Stomach (tissue), 9 donors: ENCODE measurements around the gene ZNF133. TPM values are rescaled to one million over a fixed set of nuclear protein-coding genes. Genes with fewer than 3 reads are reported as not detected.

Experiments used
- DNase-seq, 2 donors: peaks; one replicate each; pipeline versions ENCODE4 v3.0.0 to v3.0.0-alpha.2; 2013 to 2019
- H3K27ac ChIP-seq, 5 donors: fragments of 200-600 bp in 4 of 5; sonication (generic) in 4 of 5; one replicate each; pipeline ENCODE4 v1.5.1; 2013 to 2019; ENCODE audit warnings: mild to moderate bottlenecking in 1 of 5, moderate library complexity in 1 of 5
- H3K27me3 ChIP-seq, 3 donors: fragments of 200-600 bp; sonication (generic); one replicate each; pipeline ENCODE4 v1.5.1; 2017 to 2019; ENCODE audit warnings: mixed run types in 1 of 3
- H3K36me3 ChIP-seq, 4 donors: fragments of 200-600 bp; sonication (generic); 1 replicate in 3 of 4; 2 replicates in 1 of 4; pipeline ENCODE4 v1.5.1; 2016 to 2019
- H3K4me1 ChIP-seq, 4 donors: fragments of 200-600 bp; sonication (generic); one replicate each; pipeline ENCODE4 v1.5.1; 2016 to 2019
- H3K4me3 ChIP-seq, 4 donors: fragments of 200-600 bp; sonication (generic) in 3 of 4; one replicate each; pipeline ENCODE4 v1.5.1; 2016 to 2019; ENCODE audit warnings: mild to moderate bottlenecking in 1 of 4
- H3K9me3 ChIP-seq, 4 donors: fragments of 200-600 bp; sonication (generic); one replicate each; pipeline ENCODE4 v1.5.1; 2016 to 2019
- EP300 ChIP-seq: sonication (generic); formaldehyde crosslinking; IDR thresholded peaks from one replicate; pipeline ENCODE4 v1.6.1; 2017; ENCODE audit warnings: antibody characterized with exemption
- POLR2A ChIP-seq, 4 donors: fragments of 450-650 bp; IDR thresholded peaks; one replicate each; pipeline ENCODE4 v1.6.1; 2016; ENCODE audit warnings: antibody characterized with exemption in 4 of 4, control low read depth in 2 of 4, mild to moderate bottlenecking in 1 of 4, moderate library complexity in 1 of 4
- POLR2AphosphoS5 ChIP-seq, 3 donors: sonication (generic); formaldehyde crosslinking; IDR thresholded peaks; one replicate each; pipeline ENCODE4 v1.6.1; 2016; ENCODE audit warnings: antibody characterized with exemption in 3 of 3
- WGBS, 5 donors: extraction: QIAGEN DNeasy Blood & Tissue Kit in 3 of 5; methylation state at CpG; one replicate each; pipeline versions ENCODE4 v1.1.5 to v1.1.7; 2013 to 2018; 5-methylcytosine and 5-hydroxymethylcytosine counted together
- intact Hi-C: fragments of 100-400 bp; cut with DNase I; formaldehyde crosslinking; loops from one replicate; pipeline ENCODE4 v1.15.1; 2023; ENCODE audit warnings: low total_unique reads
- polyA plus RNA-seq, 3 donors: library from polyadenylated mRNA; stranded (reverse); fragments of 200-250 nt; gene quantifications; one replicate each; pipeline ENCODE4 v1.2.3, GENCODE V29; 2013
- total RNA-seq, 5 donors: library from RNA; depleted of rRNA; stranded (reverse); fragments of >200 nt; gene quantifications; one replicate each; pipeline versions ENCODE4 v1.1.0 to v1.2.3, GENCODE V29; 2014 to 2016
- TF ChIP-seq, protein P1 (sequence below), 7 experiments: fragments of 450-650 bp in 4 of 7; fragments of 200-600 bp in 3 of 7; sonication (generic) in 3 of 7; IDR thresholded peaks; one replicate each; pipeline ENCODE4 v1.5.1; 2016 to 2019; ENCODE audit warnings: antibody characterized with exemption in 7 of 7, control low read depth in 2 of 7, mild to moderate bottlenecking in 1 of 7
- donor health status: healthy with polysubstance abuse.
- donor health status: Bipolar disorder and iron deficiency.
- donor health status: healthy.

ZNF133 gene
- total and polyA plus RNA-seq, 8 donors, result 3.5 to 48.2 (median 13.9) TPM

DNA sequence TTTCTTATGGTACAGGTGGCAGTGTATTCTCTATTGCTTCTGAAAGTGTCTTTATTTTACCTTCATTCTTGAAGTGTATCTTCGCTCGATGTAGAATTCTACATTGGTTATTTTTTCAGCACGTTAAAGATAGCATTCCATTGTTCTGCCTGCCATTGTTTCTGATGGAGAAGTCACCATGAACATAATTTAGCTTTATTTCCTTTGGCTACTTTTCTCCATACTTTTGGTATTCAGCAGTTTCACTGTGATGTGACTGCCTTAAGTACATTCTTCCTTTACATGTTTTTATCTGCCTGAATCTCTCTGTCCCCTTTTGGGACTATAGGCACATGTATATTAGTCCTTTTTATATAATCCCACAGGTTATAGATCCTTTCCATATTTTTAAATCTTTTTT is 19.0 kb downstream of the ZNF133 start:
- H3K27me3 ChIP-seq, result no peaks in the 10 kb centered on the region
- H3K9me3 ChIP-seq, result no peaks in the 10 kb centered on the region
- H3K4me1 ChIP-seq, result peaks cover 0 to 6% (median 0%) of the 10 kb centered on the region in 4 donors
- peaks cover 4 to 53% (median 44%) of the 10 kb centered on the region in 4 donors for H3K36me3 ChIP-seq
- H3K27ac ChIP-seq, result no peak overlapping the region
- intact Hi-C loops, result no loop called here
- TF ChIP-seq, protein P1, sequence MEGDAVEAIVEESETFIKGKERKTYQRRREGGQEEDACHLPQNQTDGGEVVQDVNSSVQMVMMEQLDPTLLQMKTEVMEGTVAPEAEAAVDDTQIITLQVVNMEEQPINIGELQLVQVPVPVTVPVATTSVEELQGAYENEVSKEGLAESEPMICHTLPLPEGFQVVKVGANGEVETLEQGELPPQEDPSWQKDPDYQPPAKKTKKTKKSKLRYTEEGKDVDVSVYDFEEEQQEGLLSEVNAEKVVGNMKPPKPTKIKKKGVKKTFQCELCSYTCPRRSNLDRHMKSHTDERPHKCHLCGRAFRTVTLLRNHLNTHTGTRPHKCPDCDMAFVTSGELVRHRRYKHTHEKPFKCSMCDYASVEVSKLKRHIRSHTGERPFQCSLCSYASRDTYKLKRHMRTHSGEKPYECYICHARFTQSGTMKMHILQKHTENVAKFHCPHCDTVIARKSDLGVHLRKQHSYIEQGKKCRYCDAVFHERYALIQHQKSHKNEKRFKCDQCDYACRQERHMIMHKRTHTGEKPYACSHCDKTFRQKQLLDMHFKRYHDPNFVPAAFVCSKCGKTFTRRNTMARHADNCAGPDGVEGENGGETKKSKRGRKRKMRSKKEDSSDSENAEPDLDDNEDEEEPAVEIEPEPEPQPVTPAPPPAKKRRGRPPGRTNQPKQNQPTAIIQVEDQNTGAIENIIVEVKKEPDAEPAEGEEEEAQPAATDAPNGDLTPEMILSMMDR (IDR thresholded peaks at IDR 0.05), result no peak
- no peak for TF ChIP-seq POLR2A (IDR thresholded peaks at IDR 0.05)
- TF ChIP-seq POLR2AphosphoS5 (IDR thresholded peaks at IDR 0.05), result no peak
- TF ChIP-seq EP300, result no peak
- no peak for DNase-seq
- WGBS, 5 donors, result 81 to 93% (median 89%) methylated on average over 3 of the region's 3 CpGs
- H3K4me3 ChIP-seq, result no peak overlapping the region

DNA sequence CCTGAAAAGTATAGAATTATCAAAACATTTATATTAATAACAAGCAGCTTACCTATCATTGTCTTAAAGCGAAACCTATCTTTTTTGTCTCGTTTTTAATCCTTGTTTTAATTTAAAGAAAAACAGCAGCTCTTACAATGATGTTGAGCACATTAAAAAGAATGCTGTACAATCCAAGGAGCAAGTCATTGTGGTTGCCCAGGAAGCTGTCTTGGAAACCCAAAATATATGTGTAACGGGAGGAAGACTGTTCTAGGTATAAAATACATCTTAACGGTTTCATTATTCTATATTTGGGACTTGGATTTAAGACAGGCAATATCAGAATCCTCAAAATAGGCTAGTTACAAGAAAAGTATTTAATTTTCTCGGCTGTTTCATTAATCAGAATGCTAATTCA is 21.7 kb downstream of the ZNF133 start:
- intact Hi-C loops, result no loop called here
- Histone ChIP-seq H3K36me3 (peaks cover 5 to 70% (median 51%) of the 10 kb centered on the region in 4 donors), H3K9me3 (no peaks in the 10 kb centered on the region), H3K27me3 (no peaks in the 10 kb centered on the region), H3K4me1 (peaks cover 0 to 7% (median 0%) of the 10 kb centered on the region in 4 donors), H3K27ac (no peak overlapping the region), H3K4me3 (no peak overlapping the region)
- no peak for DNase-seq
- WGBS, 5 donors, result 72 to 93% (median 81%) methylated on average over 5 of the region's 5 CpGs
- no peak for TF ChIP-seq POLR2A (IDR thresholded peaks at IDR 0.05)
- TF ChIP-seq POLR2AphosphoS5 (IDR thresholded peaks at IDR 0.05), result no peak
- TF ChIP-seq EP300, result no peak
- TF ChIP-seq, protein P1 (IDR thresholded peaks at IDR 0.05), result no peak

DNA sequence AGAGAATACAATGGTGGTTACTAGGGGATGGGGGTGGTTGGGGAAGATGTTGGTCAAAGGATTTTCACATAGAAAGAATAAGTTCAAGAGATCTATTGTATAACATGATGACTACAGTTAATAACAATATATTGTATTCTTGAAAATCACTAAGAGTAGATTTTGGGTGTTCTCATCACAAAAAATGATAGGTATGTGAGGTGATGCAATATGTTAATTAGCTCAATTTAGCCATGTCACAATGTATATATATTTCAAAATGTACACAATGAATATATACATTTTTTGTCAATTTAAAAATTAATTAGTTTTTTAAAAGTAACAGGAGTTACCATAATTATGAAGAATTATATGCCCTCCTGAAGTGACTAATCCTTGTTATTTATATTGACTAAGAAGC is 22.3 kb downstream of the ZNF133 start:
- TF ChIP-seq POLR2A (IDR thresholded peaks at IDR 0.05) (no peak), EP300 (no peak), POLR2AphosphoS5 (IDR thresholded peaks at IDR 0.05) (no peak)
- TF ChIP-seq, protein P1 (IDR thresholded peaks at IDR 0.05), result no peak
- DNase-seq, result no peak
- no peak overlapping the region for H3K4me3 ChIP-seq
- intact Hi-C loops, result no loop called here
- H3K27me3 ChIP-seq, result no peaks in the 10 kb centered on the region
- no peak overlapping the region for H3K27ac ChIP-seq
- peaks cover 10 to 70% (median 51%) of the 10 kb centered on the region in 4 donors for H3K36me3 ChIP-seq
- no peaks in the 10 kb centered on the region for H3K9me3 ChIP-seq
- H3K4me1 ChIP-seq, result peaks cover 0 to 7% (median 0%) of the 10 kb centered on the region in 4 donors

DNA sequence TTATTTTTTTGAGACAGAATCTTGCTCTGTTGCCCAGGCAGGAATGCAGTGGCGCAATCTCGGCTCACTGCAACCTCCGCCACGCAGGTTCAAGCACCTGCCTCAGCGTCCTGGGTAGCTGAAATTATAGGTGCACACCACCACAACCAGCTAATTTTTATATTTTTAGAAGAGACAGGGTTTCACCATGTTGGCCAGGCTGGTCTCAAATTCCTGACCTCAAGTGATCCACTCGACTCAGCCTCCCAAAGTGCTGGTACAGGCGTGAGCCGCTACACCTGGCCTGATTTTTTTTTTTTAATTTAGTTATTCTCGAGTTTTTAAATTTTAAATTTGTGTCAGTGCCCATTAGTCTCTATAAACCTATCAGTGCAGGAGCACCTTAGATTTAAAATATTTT is 24.4 kb downstream of the ZNF133 start:
- no peaks in the 10 kb centered on the region for H3K9me3 ChIP-seq
- H3K27ac ChIP-seq, result no peak overlapping the region
- H3K36me3 ChIP-seq, result peaks cover 17 to 71% (median 52%) of the 10 kb centered on the region in 4 donors
- no peak for DNase-seq
- WGBS, 5 donors, result 87 to 94% (median 91%) methylated on average over 9 of the region's 9 CpGs
- no peaks in the 10 kb centered on the region for H3K27me3 ChIP-seq
- H3K4me3 ChIP-seq, result no peak overlapping the region
- intact Hi-C loops, result no loop called here
- TF ChIP-seq POLR2AphosphoS5 (IDR thresholded peaks at IDR 0.05) (no peak), EP300 (no peak), POLR2A (IDR thresholded peaks at IDR 0.05) (no peak)
- TF ChIP-seq, protein P1 (IDR thresholded peaks at IDR 0.05), result no peak
- H3K4me1 ChIP-seq, result peaks cover 0 to 7% (median 0%) of the 10 kb centered on the region in 4 donors
